HK-2 (cell line): ENCODE data around the gene CMC2.

Source experiments
- DNase-seq: peaks from one replicate; pipeline ENCODE4 v3.0.0-alpha.2; 2018; ENCODE audit not compliant: unreplicated experiment

The CMC2 gene

DNA sequence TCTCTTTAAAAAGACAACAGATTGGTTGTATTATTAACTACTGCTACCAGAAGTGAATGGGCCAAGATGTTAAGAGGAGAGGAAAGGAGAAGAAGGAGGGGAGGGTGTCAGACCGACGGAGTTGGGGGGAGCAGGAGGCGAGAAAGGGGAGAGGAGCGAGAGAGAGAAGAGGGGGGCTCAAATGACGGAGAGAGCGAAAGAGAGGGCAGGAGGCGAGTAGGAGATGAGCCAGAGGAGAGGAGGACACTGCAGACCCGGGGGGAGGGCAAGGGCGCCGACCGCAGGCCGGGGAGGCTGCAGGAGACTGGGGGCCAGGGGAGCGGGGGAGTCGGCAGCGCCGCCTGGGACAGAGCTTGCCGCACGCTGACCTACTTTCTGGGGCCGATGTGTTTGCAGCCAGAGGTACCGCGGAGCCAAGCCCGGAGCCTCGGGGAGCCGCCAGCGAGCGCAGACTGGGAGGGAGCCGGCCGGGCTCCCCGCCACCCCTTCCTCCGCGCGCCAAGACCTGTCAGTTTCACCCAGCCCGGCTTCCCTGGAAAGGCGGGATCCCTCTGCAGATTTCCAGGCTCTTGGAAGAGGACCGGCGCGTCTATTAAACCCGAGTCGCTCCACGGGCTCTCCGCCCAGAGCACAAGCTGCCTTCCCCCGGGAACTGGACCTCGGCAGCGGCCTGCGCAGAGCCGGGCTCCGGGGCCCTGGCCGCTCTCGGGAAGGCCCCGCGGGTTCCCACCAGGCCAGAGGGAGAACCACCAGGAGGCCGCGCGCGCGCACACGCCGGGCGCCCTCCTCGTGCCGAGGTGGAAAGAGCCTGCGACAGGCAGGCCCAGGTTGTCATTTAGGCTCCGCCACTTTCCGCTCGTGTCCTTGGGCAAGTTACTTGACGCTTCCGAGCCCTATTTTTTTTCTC is 74.6 kb downstream of the CMC2 start:
- peak; percentile 57 for DNase-seq

GRCh38 chr16:80924372-80924978 is 82.2 kb downstream of the CMC2 start:
- DNase-seq: peak; percentile 69

GRCh38 chr16:80923356-80923755 is 83.3 kb downstream of the CMC2 start:
- DNase-seq: no peak
